Stimulated activated CD8-positive, alpha-beta memory T cell treated with anti-CD3 and anti-CD28 coated beads, Interleukin-7, amount 100 ng/mL, for 1 hour (primary cell): ENCODE measurements around the gene NUDT3.
A peak's percentile ranks its signal among the peaks of the same experiment; 100 is the strongest.
"Not testable (repeated sequence)": the region's sequence is repeated elsewhere in the genome, so short reads cannot be mapped to it uniquely, and the experiment has no call there.

Source experiments
- DNase-seq, 2 donors: peaks; one replicate each; pipeline ENCODE4 v3.0.0-alpha.2; 2020; ENCODE audit warnings: low read depth in 2 of 2

Gene NUDT3

DNA sequence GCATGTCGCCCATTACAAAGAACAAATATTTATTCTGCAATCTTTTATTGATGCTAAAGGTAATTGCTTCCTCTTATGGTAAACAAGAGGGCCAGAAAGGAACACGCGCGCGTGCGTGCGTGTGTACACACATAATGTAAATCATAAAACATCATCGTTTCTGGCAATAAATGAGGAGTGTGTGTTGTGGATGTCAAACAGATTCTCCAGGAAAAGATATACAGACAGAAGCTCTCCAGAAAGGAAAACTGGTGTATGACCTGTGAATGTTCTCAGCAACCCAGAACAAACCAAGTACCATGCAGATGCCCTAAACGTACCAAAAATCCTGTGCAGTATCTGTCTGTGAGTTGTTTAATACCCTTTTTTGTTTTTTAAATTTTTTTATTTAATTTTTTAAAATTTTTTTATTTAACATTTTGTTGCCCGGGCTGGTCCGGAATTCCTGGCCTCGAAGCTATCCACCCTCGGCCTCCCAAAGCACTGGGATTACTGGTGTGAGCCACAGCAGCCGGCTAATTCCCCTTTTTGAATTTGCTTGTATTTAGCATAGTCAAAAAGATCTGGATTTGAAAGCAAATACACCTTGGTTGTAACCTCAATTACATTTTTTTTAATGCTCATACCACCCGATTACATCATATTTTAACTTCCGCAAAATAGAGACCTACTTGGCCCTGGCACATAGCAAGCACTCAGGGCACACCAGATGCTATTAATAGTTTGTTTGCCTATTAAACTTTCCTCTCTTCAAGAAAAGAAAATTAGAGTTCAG is 909 bp upstream of the NUDT3 start:
- no peak for DNase-seq

DNA sequence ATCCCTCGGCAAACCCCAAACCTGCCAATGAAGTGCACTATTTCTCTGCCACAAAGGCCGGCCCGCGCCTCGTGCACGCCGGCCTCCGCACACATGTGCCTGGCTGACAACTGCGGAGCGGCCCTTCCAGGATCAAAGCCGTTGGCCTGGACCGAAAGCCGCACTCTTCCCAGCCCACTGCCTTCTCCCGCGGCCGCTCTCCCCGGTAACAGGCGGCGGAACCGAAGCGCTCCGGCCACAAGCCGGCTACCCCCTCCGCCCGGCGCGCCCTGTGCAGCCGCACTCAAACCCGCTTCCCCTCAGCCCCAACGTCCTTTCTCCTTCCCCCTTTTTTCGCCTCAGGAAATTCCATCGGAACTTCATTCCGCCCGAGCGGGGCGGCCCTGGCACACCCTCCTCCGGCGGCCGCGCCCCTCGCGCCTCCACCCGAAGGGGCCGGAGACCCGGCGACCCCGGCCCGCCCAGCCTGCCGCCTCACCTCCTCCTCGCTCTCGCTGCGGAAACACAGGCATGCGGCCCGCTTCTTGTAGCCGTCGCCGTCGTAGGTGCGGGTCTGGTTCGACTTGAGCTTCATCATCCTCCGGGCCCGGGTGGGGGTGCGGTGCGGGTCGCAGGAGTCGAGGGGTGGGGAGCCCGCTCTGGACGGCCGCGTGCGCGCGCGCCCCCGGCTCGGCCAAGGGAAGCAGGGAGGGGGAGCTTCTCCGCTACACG is 528 bp downstream of the NUDT3 start:
- peak in 1 of 2 donors; percentile 14 for DNase-seq

DNA sequence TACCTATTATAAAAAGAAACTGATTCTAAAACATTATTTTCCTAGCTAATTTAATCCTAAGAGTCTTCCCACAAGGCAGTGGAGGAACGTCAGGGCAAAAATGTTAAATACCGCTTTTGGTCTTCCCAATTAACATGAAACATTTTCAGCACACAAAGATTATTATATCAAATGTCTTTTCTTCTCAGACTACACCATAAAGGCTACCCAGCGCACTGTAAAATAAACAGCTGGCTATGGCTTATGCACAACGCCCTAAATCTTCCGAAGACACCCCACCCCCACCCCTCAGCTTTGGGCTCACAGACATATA is 1.0 kb downstream of the NUDT3 start:
- no peak for DNase-seq

DNA sequence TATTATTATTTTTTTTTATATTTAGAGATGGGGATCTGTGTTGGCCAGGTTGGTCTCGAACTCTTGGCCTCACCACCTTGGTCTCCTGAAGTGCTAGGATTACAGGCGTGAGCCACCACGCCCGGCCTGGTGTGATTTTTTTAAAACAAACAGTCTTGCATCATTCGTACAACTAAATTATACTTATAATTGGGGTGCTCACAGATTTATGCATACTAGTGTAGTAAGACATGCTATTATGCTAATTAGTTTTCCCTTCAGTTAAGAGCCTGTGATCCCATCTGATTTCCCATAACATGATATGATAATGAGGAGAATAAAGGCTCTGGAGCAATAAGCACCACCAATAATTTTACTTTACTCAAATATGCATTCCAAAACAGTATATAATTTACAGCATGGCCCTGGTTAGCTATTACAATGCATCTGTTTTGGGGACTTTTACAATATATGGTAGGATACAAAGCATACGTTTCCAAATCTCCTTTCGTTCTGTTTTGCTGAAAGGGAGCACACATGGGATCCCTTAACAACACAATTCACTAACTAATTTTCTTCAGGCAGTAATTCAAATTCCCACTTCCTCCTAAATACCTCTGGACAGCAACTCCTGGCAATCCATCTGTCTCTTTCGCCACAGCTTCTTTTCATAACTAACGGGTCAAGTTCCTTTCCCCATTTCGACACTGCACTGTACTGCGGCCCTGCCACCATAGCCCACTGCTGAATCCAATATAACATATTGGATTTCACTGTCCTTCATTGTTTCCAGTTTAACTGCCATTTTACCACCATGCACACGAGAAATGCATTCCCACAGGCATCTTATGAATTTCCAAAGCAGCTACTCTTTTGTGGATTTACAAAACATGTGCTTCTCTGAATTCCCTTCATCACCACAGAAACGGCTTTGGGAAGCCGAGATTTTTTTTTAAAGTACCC is 1.7 kb downstream of the NUDT3 start:
- DNase-seq = no peak

DNA sequence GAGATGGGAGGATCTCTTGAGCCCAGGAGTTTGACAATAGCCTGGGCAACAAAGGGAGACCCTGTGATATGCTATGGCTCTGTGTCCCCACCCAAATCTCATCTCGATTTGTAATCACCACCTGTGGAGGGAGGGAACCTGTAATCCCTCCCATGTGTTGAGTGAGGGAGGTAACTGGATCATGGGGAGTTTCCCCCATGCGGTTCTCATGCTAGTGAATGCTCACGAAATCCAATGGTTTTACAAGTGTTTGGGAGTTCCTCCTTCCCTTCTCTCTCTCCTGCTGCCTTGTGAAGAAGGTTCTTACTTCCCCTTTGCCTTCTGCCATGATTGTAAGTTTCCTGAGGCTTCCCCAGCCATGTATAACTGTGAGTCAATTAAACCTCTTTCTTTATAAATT is 3.4 kb downstream of the NUDT3 start:
- no peak for DNase-seq

DNA sequence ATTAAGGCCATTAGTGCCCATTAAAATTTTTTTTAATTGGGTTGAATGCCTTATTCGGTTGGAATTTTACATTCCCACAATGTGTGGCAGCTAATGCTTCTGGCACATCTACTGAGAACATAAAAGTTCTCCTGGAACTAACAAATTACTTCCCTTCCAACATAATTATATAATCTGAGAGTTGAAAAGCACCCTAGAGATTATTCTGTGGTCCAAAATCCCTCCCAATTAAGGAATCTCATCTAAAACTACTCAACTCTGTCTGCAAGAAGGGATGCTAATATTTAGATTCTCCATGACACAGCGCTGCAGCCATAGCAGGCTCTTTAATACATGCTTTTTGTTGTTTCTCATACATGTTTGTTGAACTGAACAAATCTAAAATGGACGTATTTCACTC is 4.0 kb downstream of the NUDT3 start:
- DNase-seq = no peak

DNA sequence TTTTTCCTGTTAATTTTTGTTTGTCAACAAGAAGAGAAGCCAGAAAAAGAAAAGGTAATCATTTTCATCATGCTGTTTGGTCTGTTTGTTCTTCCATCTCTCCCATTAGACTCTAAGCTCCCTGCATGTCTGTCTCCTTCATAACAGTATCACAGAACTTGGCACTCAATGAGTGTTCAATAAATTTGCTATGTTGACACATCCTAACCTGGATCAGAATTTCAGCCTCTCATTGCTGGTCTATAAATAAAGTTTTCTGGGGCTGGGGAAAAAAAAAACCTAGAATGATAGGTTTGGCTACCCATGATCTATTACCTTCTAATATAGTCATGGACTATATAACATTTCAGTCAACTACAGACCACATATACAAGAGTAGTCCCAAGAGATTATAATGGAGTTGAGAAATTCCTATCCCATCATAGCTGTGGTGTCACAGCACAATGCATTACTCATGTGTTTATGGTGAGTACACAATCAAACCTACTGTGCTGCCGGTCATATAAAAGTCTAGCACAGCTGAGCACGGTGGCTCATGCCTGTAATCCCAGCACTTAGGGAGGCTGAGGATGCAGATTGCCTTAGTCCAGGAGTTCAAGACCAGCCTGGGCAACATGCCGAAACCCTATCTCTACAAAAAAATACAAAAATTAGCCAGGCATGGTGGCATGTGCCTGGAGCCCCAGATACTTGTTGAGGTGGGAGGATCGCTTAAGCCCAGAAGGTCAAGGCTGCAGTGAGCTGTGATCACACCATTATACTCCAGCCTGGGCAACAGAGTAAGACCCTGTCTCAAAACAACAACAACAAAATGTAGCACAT is 5.9 kb downstream of the NUDT3 start:
- no peak for DNase-seq

DNA sequence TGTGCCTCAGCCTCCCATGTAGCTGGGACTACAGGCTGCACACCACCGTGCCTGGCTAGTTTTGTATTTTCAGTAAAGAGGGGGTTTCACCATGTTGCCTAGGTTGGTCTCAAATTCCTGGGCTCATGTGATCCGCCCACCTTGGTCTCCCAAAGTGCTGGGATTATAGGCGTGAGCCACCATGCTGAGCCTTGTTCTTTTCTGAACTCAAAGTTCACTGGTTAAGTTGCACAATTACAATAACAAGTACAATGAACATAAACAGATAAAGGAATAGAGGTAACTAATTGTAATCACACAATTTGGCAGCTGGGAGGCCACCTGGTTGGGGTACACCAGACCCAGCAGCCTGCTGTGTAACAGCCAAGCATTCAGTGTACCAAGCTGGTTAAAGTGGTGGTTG is 6.7 kb downstream of the NUDT3 start:
- no peak for DNase-seq

DNA sequence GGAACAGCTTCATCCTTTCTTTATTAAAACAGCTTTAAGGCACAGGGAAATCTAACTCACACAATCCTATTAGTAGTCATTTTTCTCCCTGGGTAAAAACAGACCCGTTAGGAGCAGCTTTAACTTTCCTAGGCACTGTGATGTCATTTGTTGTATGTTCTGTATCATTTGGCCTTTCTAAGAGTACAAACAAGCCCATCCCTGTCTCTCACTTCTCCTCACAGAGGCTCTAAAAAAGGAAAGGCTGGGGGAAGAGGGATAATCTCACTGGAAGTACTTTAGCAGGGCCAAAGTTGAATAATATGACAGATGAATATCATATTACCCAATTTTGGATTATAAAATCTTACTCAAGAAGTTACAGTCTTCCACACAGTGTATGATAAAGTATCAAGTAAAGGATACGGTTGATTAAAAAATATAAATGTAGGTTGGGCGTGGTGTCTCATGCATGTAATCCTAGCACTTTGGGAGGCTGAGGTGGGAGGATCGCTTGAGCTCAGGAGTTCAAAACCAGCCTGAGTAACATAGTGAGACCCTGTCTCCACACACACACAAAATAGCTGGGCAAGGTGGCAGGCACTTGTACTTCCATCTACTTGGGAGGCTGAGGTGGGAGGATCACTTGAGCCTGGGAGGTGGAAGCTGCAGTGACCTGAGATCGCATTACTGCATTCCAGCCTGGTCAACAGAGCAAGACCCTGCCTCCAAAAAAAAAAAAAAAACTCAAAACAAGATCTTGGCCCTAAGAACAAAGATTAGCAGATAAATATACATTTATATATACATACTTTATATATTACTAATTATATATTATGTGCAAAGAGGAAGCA is 7.9 kb downstream of the NUDT3 start:
- DNase-seq = no peak

DNA sequence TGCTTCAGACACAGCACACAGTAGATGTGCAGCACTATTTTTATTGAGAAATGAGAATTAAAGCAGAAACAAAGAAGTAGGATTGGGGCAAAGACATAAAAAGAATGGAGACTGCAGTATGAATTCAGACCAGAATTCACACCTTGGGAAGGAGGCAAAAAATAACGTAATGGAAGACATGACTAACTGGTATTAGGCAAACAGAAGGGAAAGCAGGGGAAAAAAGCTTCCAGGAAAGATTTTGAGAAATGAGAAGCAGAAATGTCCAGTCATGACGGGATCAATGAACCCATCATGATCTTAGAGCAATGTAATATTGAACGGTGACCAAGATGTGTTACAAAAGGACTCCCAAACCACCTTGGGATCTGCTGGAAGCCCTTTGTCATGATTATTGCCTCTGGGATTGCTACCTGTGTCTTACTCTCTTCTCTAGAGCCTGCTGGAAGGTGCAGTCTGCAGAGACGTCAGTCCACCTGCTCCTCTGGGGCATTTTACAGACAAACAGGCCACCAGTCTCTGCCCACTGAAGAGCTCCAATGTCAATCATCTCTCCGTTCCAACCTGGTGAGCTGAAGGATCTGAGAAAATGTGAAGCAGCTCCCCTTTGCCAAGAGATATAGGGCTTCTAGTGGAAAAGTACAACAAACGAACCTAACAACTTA is 8.7 kb downstream of the NUDT3 start:
- no peak for DNase-seq

DNA sequence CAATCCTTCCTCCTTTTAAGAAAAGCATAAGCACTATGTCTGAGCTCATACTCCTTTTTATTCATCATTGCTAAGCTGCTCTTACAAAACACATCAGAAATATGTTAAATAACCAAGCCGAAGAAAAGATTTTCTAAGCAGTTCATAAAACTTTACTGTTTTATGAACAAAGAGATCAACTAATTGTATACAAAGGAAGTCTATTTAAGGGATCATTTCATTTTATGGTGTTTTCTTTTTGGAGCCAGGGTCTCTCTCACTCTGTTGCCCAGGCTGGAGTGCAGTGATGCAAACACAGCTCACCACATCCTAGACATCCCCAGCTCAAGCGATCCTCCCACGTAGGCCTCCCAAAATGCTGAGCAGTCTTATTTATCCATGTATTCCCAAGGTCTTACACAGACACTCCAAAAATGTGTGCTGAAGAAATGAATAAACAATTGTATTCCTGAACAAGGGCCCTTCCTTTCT is 9.3 kb downstream of the NUDT3 start:
- no peak for DNase-seq

DNA sequence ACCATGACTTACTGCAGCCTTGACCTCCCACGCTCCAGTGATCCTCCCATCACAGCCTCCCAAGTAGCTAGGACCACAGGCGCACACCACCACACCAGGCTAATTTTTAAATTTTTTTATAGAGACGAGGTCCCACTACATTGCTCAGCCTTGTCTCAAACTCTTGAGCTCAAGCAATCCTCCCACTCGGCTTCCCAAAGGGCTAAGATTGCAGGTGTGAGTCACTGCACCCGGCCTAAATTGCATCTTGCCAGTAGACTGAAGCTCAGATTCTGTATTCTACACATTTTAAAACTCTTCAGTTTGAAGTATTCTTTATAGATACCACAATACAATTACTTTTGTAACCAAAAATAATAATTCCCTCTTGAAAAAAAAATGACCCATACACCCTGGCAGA is 11.4 kb downstream of the NUDT3 start:
- DNase-seq = no peak

DNA sequence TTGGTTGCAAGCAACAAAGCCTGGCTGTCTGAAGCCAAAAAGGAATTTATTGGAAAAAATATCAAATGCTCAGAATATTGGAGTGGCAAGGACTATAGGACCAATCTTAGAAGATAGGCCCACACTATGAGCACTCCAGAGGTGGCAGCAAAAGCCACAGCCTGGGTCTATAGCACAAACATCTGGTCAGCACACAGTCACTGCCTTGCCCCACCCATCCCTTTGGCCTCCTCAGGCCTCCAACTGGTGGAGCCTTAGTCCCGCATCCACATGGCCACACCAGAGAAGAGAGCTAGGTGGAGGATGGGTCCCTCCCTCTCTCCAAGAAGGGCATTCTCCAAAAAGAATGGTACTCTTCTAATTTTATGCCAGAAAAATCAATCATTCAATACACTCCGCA is 14.0 kb downstream of the NUDT3 start:
- no peak for DNase-seq

DNA sequence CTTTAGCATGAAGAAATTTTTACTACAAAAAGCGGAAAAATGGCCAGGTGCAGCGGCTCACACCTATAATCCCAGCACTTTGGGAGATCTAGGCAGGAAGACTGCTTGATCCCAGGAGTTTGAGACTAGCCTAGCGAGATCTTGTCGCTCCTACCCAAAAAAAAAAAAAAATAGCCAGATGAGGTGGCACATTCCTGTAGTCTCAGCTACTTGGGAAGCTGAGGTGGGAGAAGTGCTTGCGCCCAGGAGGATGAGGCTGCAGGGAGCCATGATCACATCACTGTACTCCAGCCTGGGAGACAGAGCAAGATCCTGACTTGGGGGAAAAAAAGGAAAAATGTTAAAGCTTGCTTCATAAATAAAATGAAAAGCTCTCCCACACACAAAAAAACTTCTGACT is 14.5 kb downstream of the NUDT3 start:
- DNase-seq = no peak

DNA sequence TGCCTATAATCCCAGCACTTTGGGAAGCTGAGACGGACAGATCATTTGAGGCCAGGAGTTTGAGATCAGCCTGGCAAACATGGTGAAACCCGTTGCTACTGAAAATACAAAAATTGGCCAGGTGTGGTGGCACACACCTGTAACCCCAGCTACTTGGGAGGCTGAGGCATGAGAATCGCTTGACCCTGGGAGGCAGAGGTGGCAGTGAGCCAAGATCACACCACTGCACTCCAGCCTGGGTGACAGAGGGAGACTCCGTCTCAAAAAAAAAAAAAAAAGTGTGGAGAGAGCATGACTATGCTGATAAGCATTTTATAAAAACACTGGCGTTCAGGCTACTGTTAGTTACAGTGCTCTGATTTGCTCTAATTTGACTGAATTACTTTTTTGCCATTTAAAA is 14.9 kb downstream of the NUDT3 start:
- DNase-seq = not testable (repeated sequence)

DNA sequence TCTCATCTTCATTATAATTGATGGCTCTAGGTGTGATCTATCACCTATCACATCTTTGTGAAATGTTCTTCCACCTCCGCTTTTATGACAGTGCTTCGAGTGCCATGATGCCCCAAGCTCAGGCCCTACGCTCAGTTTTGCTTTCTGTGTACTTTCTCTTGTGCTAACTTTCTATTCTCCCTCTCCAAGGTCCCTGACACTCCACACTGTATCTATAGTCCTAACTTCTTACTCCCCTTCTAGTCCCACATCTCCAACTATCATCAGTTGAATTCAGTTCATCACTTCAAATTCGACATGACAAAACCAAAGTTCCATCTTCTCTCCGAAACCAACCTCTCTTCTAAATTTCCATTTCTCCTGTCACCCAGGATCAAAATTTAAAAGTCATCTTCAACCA is 16.6 kb downstream of the NUDT3 start:
- DNase-seq = no peak

DNA sequence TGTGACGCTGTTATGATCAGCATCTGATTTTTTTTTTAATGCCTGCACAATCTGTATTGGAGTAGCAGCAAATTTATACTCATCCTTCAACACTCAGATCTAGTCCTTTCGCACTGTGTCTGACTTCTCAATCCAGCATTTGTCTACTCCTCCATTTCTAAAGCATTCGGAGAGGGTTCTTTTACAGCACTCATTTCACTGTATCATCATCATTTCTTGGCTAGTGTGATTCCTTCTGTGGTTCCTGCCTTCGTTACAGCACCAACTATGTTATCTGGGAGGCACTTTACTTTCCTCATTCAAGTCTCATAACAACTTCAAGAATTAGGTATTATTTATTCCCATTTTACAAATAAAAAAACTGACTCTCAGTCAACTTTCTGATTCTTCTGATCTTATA is 18.0 kb downstream of the NUDT3 start:
- DNase-seq = no peak

DNA sequence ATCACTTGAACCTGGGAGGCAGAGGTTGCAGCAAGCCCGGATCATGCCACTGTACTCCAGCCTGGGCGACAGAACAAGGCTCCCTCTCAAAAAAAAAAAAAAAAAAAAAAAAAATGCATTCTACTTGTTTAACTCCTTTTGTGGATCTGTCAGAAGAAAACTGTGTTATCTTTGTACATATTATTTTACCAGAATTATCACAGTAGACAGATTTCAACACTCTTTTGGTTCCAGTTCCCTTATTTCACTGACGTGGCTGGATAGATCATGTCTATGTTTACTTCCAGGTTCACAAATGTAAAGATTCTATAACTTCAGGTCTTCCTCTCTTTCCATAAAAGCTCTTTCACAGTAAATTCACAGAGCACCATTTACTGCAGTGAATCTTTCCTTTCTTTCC is 18.4 kb downstream of the NUDT3 start:
- DNase-seq = no peak

DNA sequence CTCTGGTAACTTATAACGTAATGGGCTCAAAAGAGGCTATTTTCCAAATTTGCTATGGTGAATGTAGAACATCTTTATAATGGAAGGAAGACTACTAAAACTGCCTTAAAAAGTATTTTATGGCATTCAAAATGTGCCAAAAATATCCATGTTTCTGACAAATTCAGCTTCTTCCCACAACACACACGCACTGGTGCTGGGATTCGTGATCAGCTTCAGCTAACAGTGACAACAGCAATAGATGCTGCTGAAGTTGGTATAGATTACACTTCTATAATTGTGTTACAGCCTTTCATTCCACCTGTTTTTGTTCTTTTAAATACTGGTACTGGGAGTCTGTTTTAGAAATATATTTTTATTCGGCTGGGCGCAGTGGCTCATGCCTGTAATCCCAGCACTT is 19.0 kb downstream of the NUDT3 start:
- DNase-seq = no peak

DNA sequence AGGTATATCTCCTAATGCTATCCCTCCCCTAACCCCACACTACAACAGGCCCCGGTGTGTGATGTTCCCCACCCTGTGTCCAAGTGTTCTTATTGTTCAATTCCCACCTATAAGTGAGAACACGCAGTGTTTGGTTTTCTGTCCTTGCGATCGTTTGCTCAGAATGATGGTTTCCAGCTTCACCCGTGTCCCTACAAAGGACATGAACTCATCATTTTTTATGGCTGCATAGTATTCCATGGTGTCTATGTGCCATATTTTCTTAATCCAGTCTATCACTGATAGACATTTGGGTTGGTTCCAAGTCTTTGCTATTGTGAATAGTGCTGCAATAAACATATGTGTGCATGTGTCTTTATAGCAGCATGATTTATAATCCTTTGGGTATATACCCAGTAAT is 20.6 kb downstream of the NUDT3 start:
- DNase-seq = not testable (repeated sequence)
